PC-9 (cell line): ENCODE measurements around the gene C7orf25. TPM values are rescaled to one million over a fixed set of nuclear protein-coding genes. Genes with fewer than 3 reads are reported as not detected.

Source experiments
- BruUV-seq: library from RNA; stranded (reverse); fragments of 400-500 nt; replicated peaks from 2 replicates; lab custom pipeline; 2021; lab: Mats Ljungman, UMichigan
- CTCF ChIA-PET: fragments of 300-600 bp; sonication (Branson Sonifier 250); formaldehyde crosslinking; loops from one replicate; lab custom pipeline; 2022; ENCODE audit warnings: antibody characterized with exemption; lab: Charles Lee
- POLR2A ChIA-PET: fragments of 300-600 bp; sonication (Branson Sonifier 250); formaldehyde crosslinking; loops from one replicate; lab custom pipeline; 2022; ENCODE audit warnings: antibody characterized with exemption; ENCODE audit not compliant: unreplicated experiment; lab: Charles Lee
- DNase-seq, 2 experiments: peaks; one replicate each; pipeline versions ENCODE4 v3.0.0 to v3.0.0-alpha.2; 2015 to 2022; ENCODE audit warnings: mixed read lengths in 1 of 2
- H2AFZ ChIP-seq: fragments of 200-600 bp; sonication (generic); 2 replicates; pipeline ENCODE4 v1.8.1; 2017; ENCODE audit warnings: antibody characterized with exemption
- H3F3A ChIP-seq: fragments of 200-600 bp; sonication (generic); 2 replicates; pipeline ENCODE4 v1.8.1; 2017; ENCODE audit warnings: antibody characterized with exemption, mild to moderate bottlenecking, low read depth; ENCODE audit not compliant: insufficient read depth
- H3K27ac ChIP-seq: fragments of 200-600 bp; sonication (generic); 2 replicates; pipeline ENCODE4 v1.6.1; 2016; ENCODE audit warnings: mixed run types
- H3K27me3 ChIP-seq: fragments of 200-600 bp; sonication (generic); 2 replicates; pipeline ENCODE4 v1.6.1; 2016; ENCODE audit warnings: low read depth, mixed run types; ENCODE audit not compliant: insufficient read depth
- H3K36me3 ChIP-seq: fragments of 200-600 bp; sonication (generic); 2 replicates; pipeline ENCODE4 v1.6.1; 2016; ENCODE audit warnings: low read depth, mixed run types
- H3K4me1 ChIP-seq: fragments of 200-600 bp; sonication (generic); replicated peaks from 2 replicates; pipeline ENCODE4 v1.6.1; 2016; ENCODE audit warnings: mixed run types; ENCODE audit not compliant: insufficient read depth
- H3K4me2 ChIP-seq: fragments of 200-600 bp; sonication (generic); 2 replicates; pipeline ENCODE4 v1.6.1; 2017; ENCODE audit warnings: mixed run types
- H3K4me3 ChIP-seq: fragments of 200-600 bp; sonication (generic); 2 replicates; pipeline ENCODE4 v1.6.1; 2016; ENCODE audit warnings: mixed run types
- H3K79me2 ChIP-seq: fragments of 200-600 bp; sonication (generic); 2 replicates; pipeline ENCODE4 v1.6.1; 2017; ENCODE audit warnings: low read depth, mixed run types
- H3K9me2 ChIP-seq: fragments of 200-600 bp; sonication (generic); 2 replicates; pipeline ENCODE4 v1.8.1; 2017; ENCODE audit warnings: mild to moderate bottlenecking; ENCODE audit not compliant: insufficient read depth
- H3K9me3 ChIP-seq: fragments of 200-600 bp; sonication (generic); 2 replicates; pipeline ENCODE4 v1.8.1; 2016; ENCODE audit warnings: low read depth; ENCODE audit not compliant: insufficient read depth
- H4K20me1 ChIP-seq: fragments of 200-600 bp; sonication (generic); 2 replicates; pipeline ENCODE4 v1.8.1; 2017; ENCODE audit not compliant: insufficient read depth
- EZH2 ChIP-seq: fragments of 200-600 bp; sonication (generic); IDR thresholded peaks from 2 replicates; pipeline ENCODE4 v1.8.0; 2017; ENCODE audit warnings: antibody characterized with exemption, low read depth
- intact Hi-C: fragments of 100-400 bp; cut with micrococcal nuclease; formaldehyde crosslinking; loops from one replicate; pipeline ENCODE4 v1.10.0; 2022; ENCODE audit not compliant: unreplicated experiment
- total RNA-seq: library from RNA; stranded (reverse); gene quantifications from 2 replicates; pipeline ENCODE4 v1.2.3, GENCODE V29; 2021
- TF ChIP-seq, protein P1 (sequence below): fragments of 200-600 bp; sonication (generic); conservative IDR thresholded peaks from 2 replicates; pipeline ENCODE4 v1.6.1; 2017; ENCODE audit warnings: mixed run types, antibody characterized with exemption, mild to moderate bottlenecking, moderate library complexity

The C7orf25 gene
- total RNA-seq, 1 experiment from 2014 or later, result 7.3 TPM

DNA sequence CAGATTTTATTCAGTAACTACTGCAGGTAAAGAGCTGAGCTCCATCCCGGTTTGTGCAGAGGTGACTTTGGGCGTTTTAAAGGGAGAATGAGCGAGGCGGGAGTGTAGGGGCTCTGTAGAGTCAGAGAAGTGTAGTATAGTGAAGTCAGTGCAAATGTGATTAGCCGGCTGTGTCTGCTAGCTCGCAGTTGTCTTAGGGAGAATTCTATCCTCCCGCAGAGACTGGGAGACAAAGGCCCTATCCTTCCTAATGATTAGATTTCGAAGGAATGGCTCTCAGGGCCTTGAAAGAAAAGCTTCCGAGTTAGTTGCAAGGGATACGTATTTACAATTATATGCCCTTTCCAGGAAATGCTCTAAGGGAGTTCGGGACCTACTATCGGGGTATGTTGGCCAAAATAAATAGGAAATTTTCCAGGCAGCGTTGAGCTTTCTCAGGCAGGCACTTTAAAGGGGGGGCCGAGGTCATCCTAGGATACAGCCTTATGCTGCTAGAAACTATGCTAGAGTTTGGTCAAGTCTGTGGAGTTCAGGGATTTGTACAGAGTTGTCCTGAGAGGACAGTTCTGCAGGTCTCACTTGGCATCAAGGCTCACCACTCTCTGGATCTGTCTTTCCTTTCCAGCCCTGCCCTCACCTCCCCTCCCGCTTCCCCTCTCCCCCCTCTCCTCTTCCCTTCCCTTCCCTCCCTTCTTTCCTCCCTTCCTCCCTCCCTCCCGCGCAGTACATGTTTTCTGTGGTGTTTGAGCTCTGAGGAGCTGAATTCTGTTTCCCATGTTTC lies 21.1 kb upstream of the C7orf25 start:
- H3K79me2 ChIP-seq, result peaks cover 72% of the 10 kb centered on the region
- H3K4me2 ChIP-seq, result peak overlapping the region; percentile 91
- peak overlapping the region; percentile 81 for H3K4me3 ChIP-seq
- H3K27me3 ChIP-seq, result no peaks in the 10 kb centered on the region
- H3K4me1 ChIP-seq, result peaks cover 30% of the 10 kb centered on the region
- no peaks in the 10 kb centered on the region for H3K9me2 ChIP-seq
- CTCF ChIA-PET, result interaction anchor here (0.5 to 1.1 kb wide), 3 partner anchors 8 to 46 kb away, joined by 3 to 15 read pairs (median 3); no protein-coding TSS in a partner anchor
- intact Hi-C loops, result loop anchor here (2.0 kb wide), 1 partner anchor 44 kb away; no protein-coding TSS in a partner anchor
- POLR2A ChIA-PET, result interaction anchor here (0.6 to 1.2 kb wide), 3 partner anchors 21 to 942 kb away, joined by 3 to 4 read pairs (median 4); partner anchors contain the start of gene C7orf25
- no peak for DNase-seq
- H3K27ac ChIP-seq, result peak overlapping the region; percentile 63
- peaks cover 25% of the 10 kb centered on the region for H4K20me1 ChIP-seq
- TF ChIP-seq EZH2, result no peak
- TF ChIP-seq, protein P1, sequence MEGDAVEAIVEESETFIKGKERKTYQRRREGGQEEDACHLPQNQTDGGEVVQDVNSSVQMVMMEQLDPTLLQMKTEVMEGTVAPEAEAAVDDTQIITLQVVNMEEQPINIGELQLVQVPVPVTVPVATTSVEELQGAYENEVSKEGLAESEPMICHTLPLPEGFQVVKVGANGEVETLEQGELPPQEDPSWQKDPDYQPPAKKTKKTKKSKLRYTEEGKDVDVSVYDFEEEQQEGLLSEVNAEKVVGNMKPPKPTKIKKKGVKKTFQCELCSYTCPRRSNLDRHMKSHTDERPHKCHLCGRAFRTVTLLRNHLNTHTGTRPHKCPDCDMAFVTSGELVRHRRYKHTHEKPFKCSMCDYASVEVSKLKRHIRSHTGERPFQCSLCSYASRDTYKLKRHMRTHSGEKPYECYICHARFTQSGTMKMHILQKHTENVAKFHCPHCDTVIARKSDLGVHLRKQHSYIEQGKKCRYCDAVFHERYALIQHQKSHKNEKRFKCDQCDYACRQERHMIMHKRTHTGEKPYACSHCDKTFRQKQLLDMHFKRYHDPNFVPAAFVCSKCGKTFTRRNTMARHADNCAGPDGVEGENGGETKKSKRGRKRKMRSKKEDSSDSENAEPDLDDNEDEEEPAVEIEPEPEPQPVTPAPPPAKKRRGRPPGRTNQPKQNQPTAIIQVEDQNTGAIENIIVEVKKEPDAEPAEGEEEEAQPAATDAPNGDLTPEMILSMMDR, result no peak
- peaks cover 17% of the 10 kb centered on the region for H3K36me3 ChIP-seq
- H3K9me3 ChIP-seq, result no peaks in the 10 kb centered on the region
- H2AFZ ChIP-seq, result peak overlapping the region; percentile 98
- no peaks in the 10 kb centered on the region for H3F3A ChIP-seq
- no TSS peak for BruUV-seq

DNA sequence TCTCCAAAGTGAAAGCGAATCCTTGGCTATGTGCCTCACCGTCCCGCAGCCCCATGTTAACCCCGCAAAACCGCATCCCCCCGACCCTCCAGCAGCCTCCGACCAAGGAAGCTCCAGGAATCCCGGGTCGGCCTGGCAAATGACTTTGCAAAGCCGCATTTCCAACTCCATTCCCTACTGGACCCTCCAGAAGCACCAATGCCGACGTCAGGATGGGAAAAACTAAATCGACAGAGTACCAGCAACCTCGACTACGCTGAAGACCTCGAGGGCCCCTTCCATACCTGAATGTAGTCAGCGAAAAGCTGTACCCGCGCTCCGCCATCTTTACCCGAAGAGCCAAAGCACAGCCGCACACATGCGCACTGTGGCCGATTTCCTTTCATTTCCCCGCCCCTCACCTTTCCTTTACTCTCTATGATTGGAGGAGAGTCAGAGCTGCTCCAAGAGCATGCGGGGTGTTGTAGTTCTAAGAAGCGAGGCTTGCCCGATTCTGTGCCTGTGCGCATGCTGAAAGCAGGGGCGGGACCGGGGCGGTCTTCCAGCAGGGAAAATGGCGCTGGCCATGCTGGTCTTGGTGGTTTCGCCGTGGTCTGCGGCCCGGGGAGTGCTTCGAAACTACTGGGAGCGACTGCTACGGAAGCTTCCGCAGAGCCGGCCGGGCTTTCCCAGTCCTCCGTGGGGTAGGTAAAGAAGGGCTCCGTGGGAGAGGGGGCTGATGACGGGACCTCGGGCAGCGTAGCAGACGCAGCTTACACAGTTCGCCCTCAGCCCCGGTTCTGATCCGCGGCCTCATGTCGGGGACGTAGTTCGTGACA lies 20.2 kb upstream of the C7orf25 start, which contains the start of the genes MRPL32 and PSMA2:
MRPL32 (plus strand) TSS at position 543 of the 818 bp plus-strand sequence; CDS start at position 554, 11 bp downstream.
PSMA2 (minus strand) TSS at position 341 of the 818 bp plus-strand sequence; CDS start at position 325, 16 bp downstream.
- CTCF ChIA-PET, result interaction anchor here (0.5 to 1.1 kb wide), 5 partner anchors 8 to 651 kb away, joined by 3 to 15 read pairs (median 3); partner anchors contain the start of gene STK17A
- BruUV-seq, result TSS peak; percentile 74
- H3F3A ChIP-seq, result 0 out of 2 replicates have a peak, but pooled peaks cover 2% of the 10 kb centered on the region
- H3K4me3 ChIP-seq, result peak within 1 kb of the TSS; percentile 81
- POLR2A ChIA-PET, result interaction anchor here (0.6 to 1.2 kb wide), 10 partner anchors 18 to 1057 kb away, joined by 3 to 20 read pairs (median 4); partner anchors contain the start of gene MRPS24
- peak within 1 kb of the TSS; percentile 98 for H2AFZ ChIP-seq
- H3K9me2 ChIP-seq, result no peaks in the 10 kb centered on the region
- intact Hi-C loops, result loop anchor here (2.0 kb wide), 2 partner anchors 19 to 43 kb away; partner anchors contain the start of gene C7orf25
- no peaks in the 10 kb centered on the region for H3K27me3 ChIP-seq
- H3K4me2 ChIP-seq, result peak within 1 kb of the TSS; percentile 93
- DNase-seq, result peak; percentile 95 to 99
- peaks cover 30% of the 10 kb centered on the region for H4K20me1 ChIP-seq
- H3K4me1 ChIP-seq, result peaks cover 30% of the 10 kb centered on the region
- H3K79me2 ChIP-seq, result peaks cover 81% of the 10 kb centered on the region
- H3K9me3 ChIP-seq, result no peaks in the 10 kb centered on the region
- H3K36me3 ChIP-seq, result peaks cover 26% of the 10 kb centered on the region
- H3K27ac ChIP-seq, result peak within 1 kb of the TSS; percentile 63
- TF ChIP-seq, protein P1, result no peak
- TF ChIP-seq EZH2, result no peak
